ENCODE data around the gene TBC1D21.

- TF ChIP-seq CTCF (conservative IDR thresholded peaks at IDR 0.05) (no peak), ZFX (IDR thresholded peaks at IDR 0.05) (no peak)
These were observed 26.8 kb downstream of the TBC1D21 start for GRCh38 chr15:73900095-73900712.

Measured in C4-2B (cell line).